Muscle of leg (tissue), 11 donors: ENCODE results near the gene FBXW10. TPM values are rescaled to one million over a fixed set of nuclear protein-coding genes. Genes with fewer than 3 reads are reported as not detected.
"Not testable (repeated sequence)": the region's sequence is repeated elsewhere in the genome, so short reads cannot be mapped to it uniquely, and the experiment has no call there.

Experiments used
- DNase-seq: peaks from one replicate; pipeline ENCODE4 v3.0.0; 2013
- H3K27ac ChIP-seq: one replicate; pipeline ENCODE4 v1.5.1; 2013; ENCODE audit warnings: mild to moderate bottlenecking, low read length, control low read depth
- H3K27me3 ChIP-seq: one replicate; pipeline ENCODE4 v1.6.1; 2013; ENCODE audit warnings: low read length; ENCODE audit not compliant: control insufficient read depth, insufficient read depth
- H3K36me3 ChIP-seq: one replicate; pipeline ENCODE4 v1.6.1; 2013; ENCODE audit warnings: low read length; ENCODE audit not compliant: control insufficient read depth, insufficient read depth
- H3K4me1 ChIP-seq: one replicate; pipeline ENCODE4 v1.6.1; 2013; ENCODE audit warnings: low read length; ENCODE audit not compliant: control insufficient read depth, insufficient read depth
- H3K4me3 ChIP-seq: one replicate; pipeline ENCODE4 v1.5.1; 2013; ENCODE audit warnings: low read length, control low read depth
- H3K9me3 ChIP-seq: replicated peaks from 2 replicates; pipeline ENCODE4 v1.6.1; 2013; ENCODE audit warnings: low read depth, low read length; ENCODE audit not compliant: control insufficient read depth
- WGBS: methylation state at CpG from one replicate; pipeline ENCODE4 v1.1.5; 2013; ENCODE audit warnings: missing lambda C conversion rate; ENCODE audit not compliant: insufficient coverage; 5-methylcytosine and 5-hydroxymethylcytosine counted together
- polyA plus RNA-seq, 8 donors: library from polyadenylated mRNA; unstranded; fragments of 120-200 nt; gene quantifications; one replicate each; pipeline versions ENCODE4 v1.2.1 to v1.2.3, GENCODE V29; 2013; ENCODE audit warnings: inconsistent platforms in 1 of 8, low replicate concordance in 1 of 8; ENCODE audit not compliant: insufficient read length in 8 of 8, insufficient read depth in 1 of 8
- total RNA-seq: library from RNA; stranded (reverse); fragments of 120-200 nt; gene quantifications from one replicate; pipeline ENCODE4 v1.2.4, GENCODE V29; 2013

The FBXW10 gene
- total and polyA plus RNA-seq, 9 donors, result 0.09 to 0.44 (median 0.13) TPM; not detected in 2

DNA sequence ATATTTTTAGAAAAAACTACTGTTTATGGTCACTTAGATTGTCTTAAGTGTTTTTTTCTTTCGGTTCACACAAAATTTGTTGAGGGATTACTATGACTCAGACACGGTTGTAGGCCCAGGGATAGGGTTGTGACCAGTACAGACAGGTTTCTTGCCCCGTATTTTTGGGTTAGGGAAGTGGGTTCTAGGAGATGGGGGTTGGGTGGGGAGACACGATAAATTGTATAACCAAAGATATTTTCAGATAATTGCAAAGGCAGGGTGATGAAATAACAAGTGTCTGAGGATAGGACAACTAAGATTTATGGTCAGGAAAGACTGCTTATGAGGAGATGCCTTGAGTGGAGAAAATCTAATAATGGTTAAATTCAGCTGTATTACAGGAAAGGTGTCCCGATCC lies 38.0 kb downstream of the FBXW10 start:
- not testable (repeated sequence) for H3K27me3 ChIP-seq, H3K4me1 ChIP-seq, DNase-seq, H3K27ac ChIP-seq, H3K9me3 ChIP-seq, H3K36me3 ChIP-seq
- peak overlapping the region; percentile 57 for H3K4me3 ChIP-seq
- no CpG with 5 or more reads among the region's 5 CpGs for WGBS

DNA sequence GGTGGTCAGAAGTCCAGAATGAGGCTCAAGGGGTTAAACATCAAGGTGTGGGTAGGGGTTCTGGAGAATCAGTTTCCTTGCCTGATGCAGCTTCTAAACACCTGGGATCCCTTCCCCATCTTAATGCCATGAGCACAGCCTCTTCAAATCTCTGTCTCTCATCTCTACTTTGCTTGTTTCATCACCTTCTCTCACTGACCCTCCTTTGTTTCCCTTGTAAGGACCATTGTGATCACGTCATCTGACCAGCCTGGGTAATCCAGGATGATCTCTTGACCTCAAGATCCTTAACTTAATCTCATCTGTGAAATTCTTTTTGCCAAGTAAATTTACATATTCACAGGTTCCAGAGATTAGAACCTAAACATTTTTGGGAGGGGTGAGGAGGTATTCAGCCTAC lies 42.1 kb downstream of the FBXW10 start:
- not testable (repeated sequence) for H3K9me3 ChIP-seq, H3K4me3 ChIP-seq, DNase-seq, H3K27me3 ChIP-seq, H3K36me3 ChIP-seq, H3K4me1 ChIP-seq, H3K27ac ChIP-seq
- WGBS, result no CpG with 5 or more reads among the region's 1 CpG

GRCh38 chr17:18786890-18787289 lies 43.0 kb downstream of the FBXW10 start:
- H3K9me3 ChIP-seq, DNase-seq, H3K4me1 ChIP-seq, H3K4me3 ChIP-seq, H3K36me3 ChIP-seq, H3K27me3 ChIP-seq, H3K27ac ChIP-seq: not testable (repeated sequence)
- WGBS, result no CpG with 5 or more reads among the region's 5 CpGs

- H3K9me3 ChIP-seq, H3K27ac ChIP-seq, H3K4me3 ChIP-seq, DNase-seq, H3K27me3 ChIP-seq, H3K4me1 ChIP-seq, H3K36me3 ChIP-seq: not testable (repeated sequence)
- WGBS, result no CpG with 5 or more reads among the region's 1 CpG
Observed at GRCh38 chr17:18791402-18791801, 47.5 kb downstream of the FBXW10 start.

DNA sequence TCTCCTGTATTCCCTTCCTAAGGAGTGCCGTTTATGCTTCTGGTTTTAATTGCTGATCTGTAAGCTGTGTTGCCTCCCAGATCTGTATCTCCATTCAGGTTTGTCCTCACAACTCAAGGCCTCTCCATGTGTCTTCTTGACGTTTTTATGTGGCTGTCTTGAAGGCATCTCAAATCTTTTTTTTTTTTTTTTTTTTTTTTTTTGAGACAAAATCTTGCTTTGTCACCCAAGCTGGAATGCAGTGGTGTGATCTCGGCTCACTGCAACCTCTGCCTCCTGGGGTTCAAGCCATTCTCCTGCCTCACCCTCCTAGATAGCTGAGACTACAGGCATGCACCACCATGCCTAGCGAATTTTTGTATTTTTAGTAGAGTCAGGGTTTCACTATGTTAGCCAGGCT lies 51.0 kb downstream of the FBXW10 start:
- H3K4me1 ChIP-seq, H3K4me3 ChIP-seq, H3K36me3 ChIP-seq, H3K27me3 ChIP-seq, DNase-seq, H3K27ac ChIP-seq, H3K9me3 ChIP-seq: not testable (repeated sequence)
- WGBS, result no CpG with 5 or more reads among the region's 4 CpGs

DNA sequence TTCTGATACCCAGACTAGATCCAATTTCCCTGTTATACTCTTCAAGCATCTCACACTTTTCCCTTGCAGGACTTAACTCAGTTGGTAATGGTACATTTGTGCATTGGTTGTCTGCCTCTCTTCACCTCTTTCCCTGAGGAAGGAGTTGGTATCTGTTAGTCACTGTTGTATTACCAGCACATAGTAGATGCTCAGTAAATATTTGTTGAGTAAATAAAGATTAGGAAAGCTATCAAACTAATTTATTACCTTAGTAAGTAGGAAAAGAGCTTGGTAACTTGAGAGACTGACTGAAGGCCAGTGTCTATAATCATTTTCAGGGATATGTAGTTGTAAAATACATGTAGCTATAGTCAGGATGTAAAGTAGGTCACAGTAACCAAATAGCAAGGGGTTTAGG lies 53.0 kb downstream of the FBXW10 start:
- H3K36me3 ChIP-seq, result not testable (repeated sequence)

DNA sequence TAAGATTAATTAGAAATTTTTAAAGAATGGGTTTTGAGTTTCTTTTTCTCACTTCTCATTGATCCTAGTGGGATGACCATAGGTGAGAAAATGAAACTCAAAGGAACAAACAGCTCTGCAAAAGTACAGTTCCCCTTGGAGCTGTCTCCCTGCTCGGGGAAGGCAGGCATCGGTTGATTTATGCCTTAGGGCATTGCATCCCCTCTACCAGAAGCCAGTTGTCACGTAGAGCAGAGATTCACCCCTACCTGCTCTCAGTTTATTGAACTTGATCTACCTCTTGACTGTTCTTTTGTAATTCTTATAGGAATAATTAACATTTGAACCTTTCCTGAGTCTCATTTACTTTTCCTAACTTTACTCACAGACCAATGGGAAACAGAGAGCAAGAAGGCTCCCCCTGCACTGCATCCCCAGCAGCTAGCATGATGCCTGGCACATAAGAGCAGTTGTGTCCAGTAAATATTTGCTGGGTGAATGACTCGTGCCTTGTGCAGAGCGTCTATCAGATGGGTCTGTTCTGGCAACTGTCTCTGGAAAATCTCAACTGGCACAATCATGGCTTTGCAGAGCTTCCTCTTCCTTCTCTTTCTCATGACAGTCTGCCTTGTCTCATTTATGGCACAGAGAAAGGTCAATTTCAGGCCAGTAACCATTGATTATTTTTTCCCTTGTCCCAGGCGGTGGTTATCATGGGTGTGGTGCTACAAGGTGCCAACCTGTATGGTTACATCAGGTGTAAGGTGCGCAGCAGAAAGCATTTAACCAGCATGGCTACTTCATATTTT lies 59.8 kb downstream of the FBXW10 start:
- H3K36me3 ChIP-seq, result not testable (repeated sequence)
- WGBS, result no CpG with 5 or more reads among the region's 7 CpGs

More for the DNA sequence above, 53.0 kb downstream of the FBXW10 start:
- H3K27me3 ChIP-seq, H3K27ac ChIP-seq, H3K9me3 ChIP-seq, DNase-seq, H3K4me3 ChIP-seq, H3K4me1 ChIP-seq: not testable (repeated sequence)

DNA sequence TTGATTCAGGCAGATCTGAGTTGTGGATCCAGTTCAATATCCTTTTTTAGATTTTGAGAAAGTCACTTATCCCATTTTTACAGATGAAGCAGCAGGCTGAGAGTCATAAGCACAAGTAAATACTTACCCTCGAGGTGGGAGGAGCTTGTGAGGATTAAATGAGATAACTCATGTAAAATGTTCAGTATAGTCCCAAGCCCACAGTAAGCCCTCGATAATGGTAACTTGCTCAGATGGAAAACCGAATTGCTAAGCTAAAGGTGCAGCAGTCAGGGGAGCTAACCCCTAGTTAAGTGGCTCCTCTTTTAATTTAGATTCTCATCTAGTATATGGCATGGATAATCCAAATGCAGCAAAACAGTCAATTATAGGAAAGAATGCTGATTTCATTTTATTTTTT lies 72.1 kb downstream of the FBXW10 start:
- not testable (repeated sequence) for H3K36me3 ChIP-seq, H3K9me3 ChIP-seq, H3K4me1 ChIP-seq, DNase-seq, H3K27ac ChIP-seq, H3K4me3 ChIP-seq, H3K27me3 ChIP-seq
- WGBS, result no CpG with 5 or more reads among the region's 3 CpGs

More for the DNA sequence above, 59.8 kb downstream of the FBXW10 start:
- not testable (repeated sequence) for H3K9me3 ChIP-seq, H3K4me3 ChIP-seq, H3K4me1 ChIP-seq, DNase-seq, H3K27me3 ChIP-seq, H3K27ac ChIP-seq

GRCh38 chr17:18816489-18817371 lies 72.9 kb downstream of the FBXW10 start:
- H3K4me3 ChIP-seq, H3K9me3 ChIP-seq, H3K36me3 ChIP-seq, H3K4me1 ChIP-seq, H3K27ac ChIP-seq, H3K27me3 ChIP-seq: not testable (repeated sequence)
- peak; percentile 77 for DNase-seq
- WGBS, result no CpG with 5 or more reads among the region's 9 CpGs

DNA sequence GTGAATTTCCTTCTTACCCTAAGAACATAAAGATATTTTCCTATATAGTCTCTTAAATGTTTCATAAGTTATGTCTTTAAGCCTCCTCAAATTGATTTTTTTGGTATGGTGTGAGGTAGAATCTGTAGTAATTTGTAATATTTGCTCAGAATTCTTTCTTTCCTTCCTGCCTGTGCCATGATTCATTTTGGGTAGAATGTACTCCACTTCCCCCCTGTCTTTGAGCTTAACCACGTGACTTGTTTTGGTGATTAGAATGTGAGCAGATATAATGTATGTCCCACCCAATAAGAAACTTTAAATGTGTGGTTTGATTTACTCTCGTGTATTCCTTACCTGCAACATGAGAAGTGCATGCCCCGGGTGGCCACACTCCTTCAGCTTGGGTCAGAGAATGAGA lies 77.6 kb downstream of the FBXW10 start:
- H3K27ac ChIP-seq, H3K4me3 ChIP-seq, H3K4me1 ChIP-seq, H3K9me3 ChIP-seq, H3K27me3 ChIP-seq, H3K36me3 ChIP-seq, DNase-seq: not testable (repeated sequence)
- no CpG with 5 or more reads among the region's 3 CpGs for WGBS
